WTC11 (cell line): ENCODE data around the gene RPRD2. TPM values are rescaled to one million over a fixed set of nuclear protein-coding genes. Genes with fewer than 3 reads are reported as not detected.

Experiments
- ATAC-seq: fragments of 200-7000 bp; cut with Tn5 transposase; 2 replicates; pipeline ENCODE4 v1.10.0; 2021; ENCODE audit warnings: mild to moderate bottlenecking, moderate library complexity
- CTCF ChIA-PET: fragments of 300-600 bp; sonication (Branson Sonifier 250); formaldehyde crosslinking; loops from one replicate; lab custom pipeline; 2021; ENCODE audit warnings: antibody characterized with exemption; lab: Charles Lee
- POLR2A ChIA-PET: fragments of 350-600 bp; sonication (Branson Sonifier 250); formaldehyde crosslinking; loops from one replicate; lab custom pipeline; 2021; ENCODE audit warnings: antibody characterized with exemption; lab: Charles Lee
- DNase-seq: peaks from one replicate; pipeline ENCODE4 v3.0.0; 2021; ENCODE audit warnings: low spot score
- H3K27ac Mint-ChIP-seq: 2 replicates; pipeline ENCODE4 v1.8.0; 2021; ENCODE audit warnings: mixed read lengths
- H3K27me3 Mint-ChIP-seq: 2 replicates; pipeline ENCODE4 v1.8.0; 2021; ENCODE audit warnings: low read depth, mild to moderate bottlenecking, moderate library complexity, mixed read lengths
- H3K36me3 Mint-ChIP-seq: 2 replicates; pipeline ENCODE4 v1.8.0; 2021; ENCODE audit warnings: mixed read lengths
- H3K4me1 Mint-ChIP-seq: 2 replicates; pipeline ENCODE4 v1.8.0; 2022; ENCODE audit warnings: mixed read lengths
- H3K4me3 Mint-ChIP-seq: 2 replicates; pipeline ENCODE4 v1.8.0; 2021; ENCODE audit warnings: mild to moderate bottlenecking, moderate library complexity, mixed read lengths
- H3K9me3 Mint-ChIP-seq: 2 replicates; pipeline ENCODE4 v1.8.0; 2021; ENCODE audit warnings: mixed read lengths
- AFF4 ChIP-seq: sonication (generic); formaldehyde crosslinking; IDR thresholded peaks from 2 replicates; pipeline ENCODE4 v1.8.1; 2023; ENCODE audit warnings: mild to moderate bottlenecking, missing genetic modification reagents, borderline replicate concordance
- CTCF ChIP-seq: fragments of 200-600 bp; IDR thresholded peaks from 2 replicates; pipeline ENCODE4 v1.8.0; 2022; ENCODE audit warnings: antibody characterized with exemption
- ERG ChIP-seq: fragments of 250-450 bp; sonication (Bioruptor Pico); IDR thresholded peaks from 2 replicates; pipeline ENCODE4 v1.8.0; 2021; ENCODE audit warnings: mild to moderate bottlenecking
- FOXK1 ChIP-seq: sonication (generic); formaldehyde crosslinking; IDR thresholded peaks from 2 replicates; pipeline ENCODE4 v1.8.0; 2022; ENCODE audit warnings: mild to moderate bottlenecking, moderate library complexity, missing genetic modification reagents
- MXD4 ChIP-seq: fragments of 250-450 bp; sonication (Bioruptor Pico); IDR thresholded peaks from 2 replicates; pipeline ENCODE4 v1.8.0; 2021; ENCODE audit warnings: mild to moderate bottlenecking, moderate library complexity, borderline replicate concordance
- SMAD4 ChIP-seq: sonication (generic); formaldehyde crosslinking; IDR thresholded peaks from 2 replicates; pipeline ENCODE4 v1.8.0; 2022; ENCODE audit warnings: mild to moderate bottlenecking, missing genetic modification reagents
- USF1 ChIP-seq: sonication (generic); formaldehyde crosslinking; IDR thresholded peaks from 2 replicates; pipeline ENCODE4 v1.8.0; 2022; ENCODE audit warnings: mild to moderate bottlenecking, missing genetic modification reagents
- ZNF138 ChIP-seq: sonication (generic); formaldehyde crosslinking; conservative IDR thresholded peaks from 2 replicates; pipeline ENCODE4 v1.8.1; 2022; ENCODE audit warnings: mild to moderate bottlenecking, moderate library complexity, missing genetic modification reagents
- ZNF219 ChIP-seq: sonication (generic); formaldehyde crosslinking; IDR thresholded peaks from 2 replicates; pipeline ENCODE4 v1.8.0; 2023; ENCODE audit warnings: missing genetic modification reagents, mild to moderate bottlenecking, borderline replicate concordance
- ZNF512 ChIP-seq: sonication (generic); formaldehyde crosslinking; IDR thresholded peaks from 2 replicates; pipeline ENCODE4 v1.8.1; 2022; ENCODE audit warnings: missing genetic modification reagents, borderline replicate concordance
- ZNF671 ChIP-seq: fragments of 250-450 bp; sonication (Bioruptor Pico); IDR thresholded peaks from 2 replicates; pipeline ENCODE4 v1.8.0; 2021; ENCODE audit warnings: mild to moderate bottlenecking
- total RNA-seq: library from RNA; stranded (reverse); gene quantifications from 3 replicates; pipeline ENCODE4 v1.2.3, GENCODE V29; 2021
- TF ChIP-seq, protein P1 (sequence below): sonication (generic); formaldehyde crosslinking; IDR thresholded peaks from 2 replicates; pipeline ENCODE4 v1.8.0; 2023; ENCODE audit warnings: missing genetic modification reagents
- TF ChIP-seq, protein P2 (sequence below): fragments of 250-450 bp; sonication (Bioruptor Pico); conservative IDR thresholded peaks from 2 replicates; pipeline ENCODE4 v1.9.0; 2021; ENCODE audit warnings: mild to moderate bottlenecking

The RPRD2 gene
- total RNA-seq, 1 experiment from 2014 or later: 26.1 TPM

DNA sequence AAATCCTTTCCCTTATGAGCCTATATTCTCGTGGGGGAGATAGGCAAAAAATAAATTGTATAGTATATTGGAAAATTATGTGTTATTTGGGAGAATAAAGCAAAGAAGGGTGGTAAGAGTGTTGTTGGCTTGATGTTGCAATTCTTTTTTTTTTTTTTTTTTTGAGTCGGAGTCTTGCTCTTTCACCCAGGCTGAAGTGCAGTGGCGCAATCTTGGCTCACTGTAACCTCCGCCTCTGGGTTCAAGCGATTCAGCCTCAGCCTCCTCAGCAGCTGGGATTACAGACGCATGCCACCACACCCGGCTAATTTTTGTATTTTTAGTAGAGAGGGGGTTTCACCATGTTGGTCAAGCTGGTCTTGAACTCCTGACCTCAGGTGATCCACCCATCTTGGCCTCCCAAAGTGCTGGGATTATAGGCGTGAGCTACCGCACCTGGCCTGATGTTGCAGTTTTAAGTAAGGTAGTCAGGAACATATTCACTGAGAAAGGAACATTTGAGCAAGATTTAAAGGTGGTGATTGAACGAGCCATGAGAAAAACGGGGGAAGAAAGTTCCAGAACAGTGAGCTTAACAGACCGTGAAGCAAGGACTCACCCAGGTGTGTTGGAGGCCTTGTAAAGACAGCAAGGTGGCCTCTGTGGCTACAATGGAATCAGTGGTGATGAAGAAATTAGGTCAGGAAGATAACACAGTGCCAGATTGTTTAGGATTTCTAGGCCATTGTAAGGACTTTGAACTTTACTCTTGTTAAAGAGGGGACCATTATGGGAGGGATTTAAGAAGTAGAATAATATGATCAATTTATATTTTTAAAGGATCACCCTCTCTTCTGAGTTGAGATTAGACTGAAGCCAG is 45.8 kb downstream of the RPRD2 start:
- no peak overlapping the region for H3K4me3 Mint-ChIP-seq
- peak overlapping the region; percentile 66 for H3K27ac Mint-ChIP-seq
- H3K9me3 Mint-ChIP-seq: no peaks in the 10 kb centered on the region
- TF ChIP-seq ZNF512 (CRISPR knock-in tag): no peak
- no peak for TF ChIP-seq ERG (CRISPR knock-in tag)
- TF ChIP-seq AFF4: no peak
- TF ChIP-seq ZNF138 (CRISPR knock-in tag): no peak
- TF ChIP-seq FOXK1 (CRISPR knock-in tag): no peak
- TF ChIP-seq, protein P1, sequence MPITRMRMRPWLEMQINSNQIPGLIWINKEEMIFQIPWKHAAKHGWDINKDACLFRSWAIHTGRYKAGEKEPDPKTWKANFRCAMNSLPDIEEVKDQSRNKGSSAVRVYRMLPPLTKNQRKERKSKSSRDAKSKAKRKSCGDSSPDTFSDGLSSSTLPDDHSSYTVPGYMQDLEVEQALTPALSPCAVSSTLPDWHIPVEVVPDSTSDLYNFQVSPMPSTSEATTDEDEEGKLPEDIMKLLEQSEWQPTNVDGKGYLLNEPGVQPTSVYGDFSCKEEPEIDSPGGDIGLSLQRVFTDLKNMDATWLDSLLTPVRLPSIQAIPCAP (CRISPR knock-in tag): no peak
- TF ChIP-seq, protein P2, sequence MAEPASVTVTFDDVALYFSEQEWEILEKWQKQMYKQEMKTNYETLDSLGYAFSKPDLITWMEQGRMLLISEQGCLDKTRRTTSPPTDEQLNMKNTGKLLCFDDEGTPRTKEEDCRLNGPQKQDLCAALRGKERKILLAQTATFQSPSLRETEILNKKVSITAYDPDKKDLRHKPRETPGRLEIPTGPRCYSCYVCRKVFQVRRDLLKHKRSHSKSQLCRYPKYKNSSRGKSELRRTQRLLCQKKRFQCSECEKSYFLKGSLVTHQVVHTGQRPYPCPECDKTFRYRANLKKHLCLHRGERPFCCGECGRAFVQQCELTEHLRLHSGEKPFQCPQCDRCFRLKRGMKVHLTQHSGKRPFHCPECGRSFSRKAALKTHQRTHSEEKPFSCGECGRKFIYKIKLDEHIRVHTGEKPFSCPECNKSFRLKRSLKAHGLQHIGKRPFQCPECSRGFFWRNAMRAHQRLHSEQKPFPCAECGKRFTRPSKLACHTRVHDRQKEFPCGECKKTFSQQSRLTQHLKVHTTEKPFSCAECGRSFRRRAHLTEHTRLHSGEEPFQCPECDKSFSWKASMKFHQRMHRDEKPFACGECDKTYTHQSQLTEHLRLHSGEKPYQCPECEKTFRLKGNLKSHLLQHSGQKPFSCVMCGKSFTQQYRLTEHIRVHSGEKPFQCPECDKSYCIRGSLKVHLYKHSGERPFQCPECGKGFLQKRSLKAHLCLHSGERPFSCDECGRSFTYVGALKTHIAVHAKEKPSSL (CRISPR knock-in tag): no peak
- no peak for TF ChIP-seq ZNF219 (CRISPR knock-in tag)
- no peak for TF ChIP-seq ZNF671 (CRISPR knock-in tag)
- TF ChIP-seq SMAD4 (CRISPR knock-in tag): no peak
- TF ChIP-seq USF1 (CRISPR knock-in tag): no peak
- TF ChIP-seq MXD4 (CRISPR knock-in tag): no peak
- no peak for TF ChIP-seq CTCF
- TF ChIP-seq, all 79 proteins: peak for 0
- POLR2A ChIA-PET: interaction anchor here (0.7 kb wide), 1 partner anchor 28 kb away, joined by 6 read pairs; no protein-coding TSS in a partner anchor
- Mint-ChIP-seq H3K36me3 (no peaks in the 10 kb centered on the region), H3K4me1 (peaks cover 41% of the 10 kb centered on the region), H3K27me3 (no peaks in the 10 kb centered on the region)
- no peak for DNase-seq
- ATAC-seq: no peak
- CTCF ChIA-PET: no interaction called here
